Measurements from ENCODE around the gene TINCR.

TINCR gene

DNA sequence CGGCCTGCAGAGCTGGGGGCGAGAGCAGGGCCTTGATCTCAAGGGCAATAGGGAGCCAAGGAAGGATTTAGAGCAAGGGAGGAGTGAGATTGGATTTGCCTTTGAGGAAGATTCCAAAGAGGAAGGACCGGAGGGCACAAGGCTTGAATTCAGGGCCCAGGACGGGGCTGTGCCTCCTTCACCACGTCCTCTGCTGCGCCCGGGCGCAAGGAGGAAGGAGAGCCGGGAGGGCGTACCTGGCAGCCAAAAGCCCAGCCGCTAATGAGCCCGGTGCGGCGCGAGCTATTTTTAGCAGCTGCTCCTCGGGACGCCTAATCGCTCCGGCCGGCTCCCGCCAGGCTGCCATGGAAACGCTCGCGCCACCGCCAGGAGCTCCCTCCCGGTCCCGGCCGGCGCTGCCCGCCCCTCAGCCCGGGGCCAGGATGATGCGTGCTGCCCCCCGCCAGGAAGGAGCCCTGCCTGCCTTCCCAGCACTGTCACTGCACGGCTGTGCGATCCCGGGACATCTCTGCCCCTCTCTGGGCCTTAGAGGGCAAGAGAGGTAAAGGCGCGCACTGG is 31.3 kb downstream of the TINCR start:
- no peak for TF ChIP-seq CTCF (IDR thresholded peaks at IDR 0.05)
- DNase-seq, result peak; percentile 82
- no peak overlapping the region for H3K27ac Mint-ChIP-seq
- H3K4me1 Mint-ChIP-seq, result peaks cover 11% of the 10 kb centered on the region
- H3K36me3 Mint-ChIP-seq (ENCODE audit: low read depth), result peaks cover 6% of the 10 kb centered on the region
- H3K9me3 Mint-ChIP-seq, result peaks cover 27% of the 10 kb centered on the region
- peak overlapping the region; percentile 74 for H3K4me3 Mint-ChIP-seq
- H3K27me3 Mint-ChIP-seq (ENCODE audit: low read depth, poor library complexity), result peaks cover 26% of the 10 kb centered on the region

DNA sequence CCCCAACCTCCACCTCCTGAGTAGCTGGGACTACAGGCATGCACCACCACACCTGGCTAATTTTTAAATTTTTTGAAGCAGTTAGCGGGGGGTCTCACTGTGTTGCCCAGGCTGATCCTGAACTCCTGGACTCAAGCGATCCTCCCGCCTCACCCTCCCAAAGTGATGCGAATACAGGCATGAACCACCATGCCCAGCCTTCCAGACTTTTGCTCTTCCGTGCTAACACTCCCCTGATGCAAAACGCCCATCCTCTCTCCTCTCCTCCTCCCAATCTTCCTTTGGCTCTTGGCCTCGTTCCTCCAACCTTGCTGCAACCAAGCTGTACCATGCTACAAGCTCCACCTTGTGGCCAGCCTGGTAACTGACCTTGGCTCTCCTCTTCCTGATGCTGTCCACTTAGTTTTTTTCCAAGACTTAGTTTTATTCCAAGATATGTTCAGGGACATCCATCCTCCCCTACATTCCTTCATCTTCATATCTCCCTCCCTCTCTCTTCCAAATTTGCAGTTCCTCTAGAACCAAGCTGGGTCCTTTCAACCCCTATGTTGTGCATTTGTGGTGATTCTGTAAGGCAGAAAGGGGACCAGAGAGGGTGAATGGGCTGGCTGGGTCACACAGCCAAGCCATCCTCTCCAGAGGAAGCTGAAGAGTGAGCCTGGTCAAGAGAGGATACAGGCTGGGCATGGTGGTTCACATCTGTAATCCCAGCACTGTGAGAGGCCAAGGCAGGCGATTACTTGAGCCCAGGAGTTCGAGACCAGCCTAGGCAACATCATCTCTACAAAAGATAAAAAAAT is 32.8 kb downstream of the TINCR start:
- H3K27ac Mint-ChIP-seq, result no peak overlapping the region
- peak; percentile 46 for DNase-seq
- TF ChIP-seq CTCF (IDR thresholded peaks at IDR 0.05), result peak; percentile 36
- peaks cover 6% of the 10 kb centered on the region for H3K36me3 Mint-ChIP-seq (ENCODE audit: low read depth)
- H3K4me3 Mint-ChIP-seq, result no peak overlapping the region
- H3K4me1 Mint-ChIP-seq, result peaks cover 11% of the 10 kb centered on the region
- peaks cover 27% of the 10 kb centered on the region for H3K9me3 Mint-ChIP-seq
- H3K27me3 Mint-ChIP-seq (ENCODE audit: low read depth, poor library complexity), result peaks cover 29% of the 10 kb centered on the region

GRCh38 chr19:5533257-5533656 is 34.5 kb downstream of the TINCR start:
- Mint-ChIP-seq H3K9me3 (peaks cover 27% of the 10 kb centered on the region), H3K4me1 (peaks cover 11% of the 10 kb centered on the region), H3K27me3 (ENCODE audit: low read depth, poor library complexity) (peaks cover 31% of the 10 kb centered on the region), H3K4me3 (no peak overlapping the region), H3K36me3 (ENCODE audit: low read depth) (peaks cover 6% of the 10 kb centered on the region), H3K27ac (no peak overlapping the region)
- TF ChIP-seq CTCF (IDR thresholded peaks at IDR 0.05), result no peak
- DNase-seq, result no peak

DNA sequence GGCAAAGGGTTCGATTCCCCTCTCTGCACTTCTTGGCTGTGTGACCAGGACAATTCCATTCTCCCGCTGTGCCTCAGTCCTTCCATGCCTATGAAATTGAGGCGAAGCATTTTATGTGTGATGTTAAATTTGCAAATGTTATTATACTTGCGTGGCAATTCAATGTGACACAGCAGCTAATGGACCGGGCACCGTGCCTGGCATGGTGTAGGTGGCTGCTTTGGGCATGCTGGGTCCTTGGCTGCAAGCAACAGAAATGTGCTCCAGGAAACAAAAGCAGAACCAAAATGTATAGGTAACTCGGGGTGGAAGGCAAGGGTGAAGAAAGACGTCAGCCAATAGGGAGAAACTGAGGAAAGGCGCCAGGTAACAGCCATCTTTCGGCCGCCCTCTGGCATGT is 37.1 kb downstream of the TINCR start:
- no peak for TF ChIP-seq CTCF (IDR thresholded peaks at IDR 0.05)
- no peak overlapping the region for H3K4me3 Mint-ChIP-seq
- H3K4me1 Mint-ChIP-seq, result no peaks in the 10 kb centered on the region
- H3K36me3 Mint-ChIP-seq (ENCODE audit: low read depth), result peaks cover 6% of the 10 kb centered on the region
- no peak for DNase-seq
- H3K9me3 Mint-ChIP-seq, result peaks cover 27% of the 10 kb centered on the region
- H3K27ac Mint-ChIP-seq, result no peak overlapping the region
- peaks cover 36% of the 10 kb centered on the region for H3K27me3 Mint-ChIP-seq (ENCODE audit: low read depth, poor library complexity)

- Mint-ChIP-seq H3K4me3 (no peak overlapping the region), H3K27ac (no peak overlapping the region), H3K27me3 (ENCODE audit: low read depth, poor library complexity) (peaks cover 52% of the 10 kb centered on the region), H3K9me3 (no peaks in the 10 kb centered on the region), H3K4me1 (peaks cover 11% of the 10 kb centered on the region), H3K36me3 (ENCODE audit: low read depth) (no peaks in the 10 kb centered on the region)
- no peak for TF ChIP-seq CTCF (IDR thresholded peaks at IDR 0.05)
- no peak for DNase-seq
Measured at GRCh38 chr19:5526691-5527090, 41.1 kb downstream of the TINCR start.

DNA sequence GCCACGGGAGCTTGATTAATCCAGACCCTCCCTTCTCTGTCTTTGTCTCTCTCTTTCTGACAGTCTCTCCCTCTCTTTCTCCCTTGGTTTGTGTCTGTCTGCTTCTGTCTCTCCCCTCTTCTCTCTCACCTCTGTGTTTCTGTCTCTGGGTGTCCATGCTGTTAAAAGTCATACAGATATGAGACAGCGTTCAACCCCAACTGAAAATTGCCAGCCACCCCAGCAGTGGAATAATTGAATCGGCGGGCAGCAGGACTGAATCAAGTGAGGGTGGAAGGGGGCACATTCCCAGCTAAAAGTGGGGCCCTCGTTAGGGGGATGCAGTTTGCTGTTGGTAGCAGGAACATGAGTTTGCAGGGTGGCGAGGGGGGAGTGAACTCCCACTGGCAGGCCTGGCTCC is 43.7 kb downstream of the TINCR start:
- no peaks in the 10 kb centered on the region for H3K36me3 Mint-ChIP-seq (ENCODE audit: low read depth)
- H3K27me3 Mint-ChIP-seq (ENCODE audit: low read depth, poor library complexity), result peaks cover 43% of the 10 kb centered on the region
- peaks cover 11% of the 10 kb centered on the region for H3K4me1 Mint-ChIP-seq
- no peak for DNase-seq
- H3K27ac Mint-ChIP-seq, result no peak overlapping the region
- peaks cover 5% of the 10 kb centered on the region for H3K9me3 Mint-ChIP-seq
- H3K4me3 Mint-ChIP-seq, result no peak overlapping the region
- TF ChIP-seq CTCF (IDR thresholded peaks at IDR 0.05), result no peak

All from nephron progenitor cell (in vitro differentiated cells).